ENCODE data around the gene PPP1R9A.
"Not testable (repeated sequence)": the region's sequence is repeated elsewhere in the genome, so short reads cannot be mapped to it uniquely, and the experiment has no call there.

Gene PPP1R9A

GRCh38 chr7:94975336-94975735 lies 67.9 kb downstream of the PPP1R9A start:
- no peak for DNase-seq (ENCODE audit: low read depth)

GRCh38 chr7:94980418-94981142 lies 73.2 kb downstream of the PPP1R9A start:
- no peak for DNase-seq (ENCODE audit: low read depth)

DNA sequence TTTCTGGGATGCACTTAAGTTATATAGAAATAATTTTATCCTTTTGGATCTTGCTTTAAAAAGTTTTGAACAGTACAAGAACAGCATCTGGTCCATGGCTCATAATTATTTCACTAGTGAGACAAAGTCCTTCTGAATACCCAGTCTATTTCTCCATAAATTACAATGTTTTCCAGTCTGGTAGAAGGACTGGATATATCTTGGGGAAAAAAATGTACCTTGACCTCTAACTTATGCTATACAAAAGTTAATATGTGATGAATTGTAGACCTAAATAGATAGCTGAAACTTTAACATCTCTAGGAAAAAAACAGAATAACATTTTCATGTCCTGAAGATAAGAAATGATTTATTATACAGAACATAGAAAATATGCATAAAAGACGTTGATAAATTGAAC lies 88.5 kb downstream of the PPP1R9A start:
- no peak for DNase-seq (ENCODE audit: low read depth)

DNA sequence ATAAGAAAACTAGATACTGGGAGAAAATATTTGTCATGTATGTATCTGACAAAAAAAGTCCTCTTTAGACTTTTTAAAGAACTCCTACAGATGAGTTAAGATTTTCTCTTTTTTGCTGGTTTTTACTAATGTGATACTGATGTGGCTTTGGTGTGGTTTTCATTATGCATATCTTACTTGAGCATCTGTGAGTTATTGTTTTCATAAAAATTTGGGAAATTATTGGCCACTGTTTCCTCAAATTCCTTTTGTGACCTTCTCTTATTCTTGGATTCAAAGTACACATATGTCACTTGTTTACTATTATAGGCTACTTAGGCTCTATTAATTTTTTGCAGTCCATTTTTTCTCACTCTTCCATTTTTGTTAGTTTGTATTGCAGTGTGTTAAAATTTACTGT lies 89.0 kb downstream of the PPP1R9A start:
- DNase-seq (ENCODE audit: low read depth): no peak

DNA sequence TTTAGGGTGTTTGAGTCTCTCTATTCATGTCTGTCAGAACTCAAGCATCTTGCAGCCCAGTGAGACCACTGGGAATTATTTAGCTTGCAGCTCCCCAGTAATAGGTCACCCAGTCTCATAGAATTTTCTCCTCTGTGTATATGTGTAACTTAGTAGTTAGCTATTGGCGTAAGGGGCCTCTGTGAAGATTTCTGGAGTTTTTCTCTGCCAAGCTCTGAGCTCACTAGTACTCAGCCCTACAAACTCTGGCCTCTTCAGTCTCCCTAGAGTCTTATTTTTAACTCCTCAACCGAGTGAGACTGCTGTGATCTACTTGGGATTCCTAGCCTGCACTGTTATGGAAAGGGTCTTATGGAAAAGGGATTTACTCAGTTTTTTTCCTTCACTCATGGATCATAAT lies 90.2 kb downstream of the PPP1R9A start:
- no peak for DNase-seq (ENCODE audit: low read depth)

DNA sequence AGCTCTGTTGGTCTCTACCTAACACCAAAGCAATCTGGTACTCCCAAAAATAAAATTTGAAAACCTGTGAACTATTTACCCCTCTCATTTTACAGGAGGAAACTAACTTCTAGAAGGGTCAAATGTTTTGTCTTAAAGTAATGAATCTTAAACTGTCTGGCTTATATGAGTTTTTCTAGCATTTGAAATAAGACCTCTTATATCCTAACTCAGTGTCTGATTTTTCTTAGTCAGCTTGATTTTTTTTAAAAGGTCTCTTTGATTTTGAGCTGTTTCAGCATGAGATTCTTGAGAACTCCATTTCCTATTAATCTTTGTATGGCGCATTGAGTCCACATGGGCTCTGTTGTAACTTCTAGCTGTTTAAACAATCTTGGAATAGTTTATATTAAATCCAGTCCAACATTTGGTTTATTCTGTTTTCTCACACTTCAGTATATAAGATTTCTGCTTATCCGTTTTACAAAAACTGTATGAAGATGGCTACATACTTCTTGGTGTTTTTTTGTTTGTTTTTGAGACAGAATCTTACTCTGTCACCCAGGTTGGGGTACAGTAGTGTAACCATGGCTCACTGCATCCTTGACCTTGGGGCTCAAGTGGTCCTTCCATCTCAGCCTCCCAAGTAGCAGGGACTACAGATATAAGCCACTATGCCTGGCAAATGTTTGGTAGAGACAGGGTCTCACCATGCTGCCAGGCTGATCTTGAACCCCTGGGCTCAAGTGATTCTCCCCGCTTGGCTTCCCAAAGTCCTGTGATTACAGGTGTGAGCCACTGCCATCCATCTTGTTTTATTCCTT lies 91.1 kb downstream of the PPP1R9A start:
- DNase-seq (ENCODE audit: low read depth): no peak

DNA sequence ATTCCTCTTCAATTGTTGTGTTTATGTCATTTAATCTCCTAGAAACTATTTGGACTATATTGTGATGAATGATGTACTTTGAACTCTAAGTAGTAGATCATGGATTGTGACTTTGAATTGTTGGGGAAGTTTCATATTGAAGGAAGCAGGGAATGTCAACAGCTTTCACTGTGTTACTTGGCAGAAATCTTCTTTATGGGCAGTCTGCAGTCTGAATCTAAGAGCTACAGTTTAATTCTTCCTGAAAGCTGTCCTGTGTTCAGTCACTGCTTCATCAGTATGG lies 91.6 kb downstream of the PPP1R9A start:
- DNase-seq (ENCODE audit: low read depth): no peak

DNA sequence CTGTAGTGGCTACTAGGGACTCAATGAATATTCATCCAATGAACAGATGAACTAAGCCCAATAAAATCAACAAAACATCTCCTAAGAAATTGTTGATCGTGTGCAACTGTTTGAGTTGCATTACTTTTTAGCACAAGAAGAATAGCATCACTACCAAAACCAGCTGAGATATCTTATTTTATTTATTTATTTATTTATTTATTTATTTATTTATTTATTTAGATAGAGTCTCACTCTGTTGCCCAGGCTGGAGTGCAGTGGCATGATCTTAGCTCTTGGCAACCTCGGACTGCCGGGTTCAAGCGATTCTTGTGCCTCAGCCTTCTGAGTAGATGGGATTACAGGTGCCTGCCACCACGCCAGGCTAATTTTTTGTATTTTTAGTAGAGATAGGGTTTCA lies 92.2 kb downstream of the PPP1R9A start:
- DNase-seq (ENCODE audit: low read depth): not testable (repeated sequence)

DNA sequence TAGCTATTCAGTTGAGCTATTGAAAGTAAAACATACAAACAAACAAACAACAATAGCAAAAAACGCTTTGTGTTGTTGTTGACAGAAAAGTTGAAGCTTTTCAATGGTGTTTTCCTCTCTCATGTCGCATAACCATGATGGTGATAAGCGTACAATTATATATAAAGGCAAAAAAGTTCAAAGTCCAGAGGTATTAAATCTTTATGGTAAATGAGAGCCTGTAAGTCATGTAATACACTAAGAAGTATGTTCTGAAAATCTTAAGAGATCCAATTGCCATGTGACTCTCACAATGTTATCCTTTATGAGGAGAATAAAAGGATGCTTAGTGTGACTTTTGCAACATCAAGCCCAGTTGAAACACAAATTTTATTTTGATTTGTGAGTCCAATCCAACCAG lies 93.9 kb downstream of the PPP1R9A start:
- no peak for DNase-seq (ENCODE audit: low read depth)

- DNase-seq (ENCODE audit: low read depth): no peak
Measured at GRCh38 chr7:95001815-95002561, 94.6 kb downstream of the PPP1R9A start.

DNA sequence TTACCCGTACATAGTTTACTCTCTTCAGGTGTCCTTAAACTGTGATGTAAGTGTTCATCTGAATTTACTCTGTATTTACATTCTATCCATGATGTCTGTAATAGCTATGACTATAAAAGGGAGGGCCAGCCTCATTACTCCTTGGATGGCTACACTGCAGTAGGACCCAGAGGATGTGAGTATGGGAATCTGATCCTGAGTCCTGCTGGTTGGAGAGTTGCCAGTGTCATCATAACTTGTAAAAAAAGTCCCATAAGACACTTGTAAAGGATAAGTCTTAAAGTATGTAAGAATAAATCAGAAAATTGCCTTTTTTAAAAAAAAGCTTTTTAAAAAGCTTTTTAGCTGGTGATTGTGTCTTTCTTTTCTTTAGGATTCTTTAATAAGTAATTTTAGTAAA lies 95.4 kb downstream of the PPP1R9A start:
- no peak for DNase-seq (ENCODE audit: low read depth)

DNA sequence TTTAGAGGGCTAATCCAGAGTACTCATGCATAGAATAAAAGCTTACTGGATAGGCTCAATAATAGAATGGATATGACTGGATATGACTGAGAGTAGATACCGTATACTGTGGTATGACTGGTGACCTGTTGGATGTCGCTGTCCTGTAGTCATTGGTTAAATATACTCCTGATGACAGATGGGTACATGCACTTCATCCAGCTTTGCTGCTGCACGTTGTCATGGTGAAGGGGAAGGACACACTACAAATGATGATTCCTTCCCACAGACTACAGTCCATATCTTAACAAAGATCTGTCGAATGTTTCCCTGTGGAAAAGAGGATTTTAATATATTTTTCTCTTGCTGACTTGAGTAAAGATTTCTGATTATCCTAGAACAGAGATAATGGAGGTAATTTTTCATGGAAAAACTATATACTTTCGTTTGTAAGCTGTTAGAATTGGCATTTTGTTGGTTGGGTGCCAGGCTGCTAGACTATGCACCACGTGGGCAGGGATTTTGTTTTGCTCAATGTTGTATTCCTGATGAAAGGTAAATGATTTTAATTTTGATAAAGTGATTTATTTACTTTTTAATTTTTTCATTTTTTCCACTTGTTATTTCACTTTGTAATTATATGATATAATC lies 97.3 kb downstream of the PPP1R9A start:
- DNase-seq (ENCODE audit: low read depth): no peak

GRCh38 chr7:95006010-95006409 lies 98.6 kb downstream of the PPP1R9A start:
- no peak for DNase-seq (ENCODE audit: low read depth)

- not testable (repeated sequence) for DNase-seq (ENCODE audit: low read depth)
Measured at GRCh38 chr7:95008773-95009172, 101.4 kb downstream of the PPP1R9A start.

DNA sequence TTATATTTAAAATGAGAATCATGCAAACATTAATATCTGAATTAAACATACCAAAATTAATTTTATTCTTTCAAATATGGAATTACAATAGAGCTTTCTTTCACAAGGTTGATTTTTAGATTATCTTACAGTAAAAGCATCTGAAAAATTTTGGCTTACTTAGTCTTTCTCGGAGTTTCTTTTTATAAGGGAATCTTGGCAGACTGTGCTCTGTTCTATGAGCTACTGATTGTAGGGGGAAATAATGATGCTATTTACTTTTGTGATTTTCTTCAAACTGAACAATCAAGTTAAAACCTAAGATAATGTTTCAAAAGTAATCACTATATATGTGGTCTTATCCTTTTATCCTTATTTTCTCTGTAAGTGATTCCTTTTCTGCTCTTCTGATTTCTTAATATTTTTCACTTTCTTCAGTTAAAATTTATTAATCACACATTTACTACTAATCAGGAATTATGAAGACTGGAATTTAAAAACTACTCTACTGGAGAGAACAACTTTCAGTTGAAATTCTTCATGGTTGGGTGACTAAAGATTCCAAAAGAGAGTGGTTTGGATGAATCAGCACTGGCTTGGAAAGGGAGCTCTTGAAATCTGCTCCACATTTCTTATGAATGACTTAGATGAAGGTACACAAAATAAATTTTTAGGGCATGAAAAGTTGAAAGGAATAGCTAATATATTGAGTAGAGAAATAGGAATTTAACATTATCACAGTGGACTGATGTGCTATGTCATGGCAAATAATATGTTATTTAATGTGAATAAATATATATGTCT lies 103.9 kb downstream of the PPP1R9A start:
- peak; percentile 55 for DNase-seq (ENCODE audit: low read depth)

DNA sequence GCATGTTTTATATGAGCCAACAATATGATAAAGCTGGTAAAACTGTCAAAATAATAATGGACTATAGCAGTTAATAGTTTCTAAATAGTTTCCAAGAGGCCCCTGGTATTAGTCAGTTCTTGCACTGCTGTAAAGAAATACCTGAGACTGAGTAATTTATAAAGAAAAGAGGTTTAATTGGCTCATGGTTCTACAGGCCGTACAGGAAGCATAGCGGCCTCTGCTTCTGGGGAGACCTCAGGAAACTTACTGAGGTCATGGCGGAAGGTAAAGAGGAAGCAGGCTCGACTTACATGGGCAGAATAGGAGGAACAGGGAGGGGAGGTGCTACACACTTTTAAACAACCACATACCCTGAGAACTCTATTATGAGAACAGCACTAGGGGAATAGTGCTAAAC lies 104.6 kb downstream of the PPP1R9A start:
- no peak for DNase-seq (ENCODE audit: low read depth)

- no peak for DNase-seq (ENCODE audit: low read depth)
Measured at GRCh38 chr7:95018021-95018420, 110.6 kb downstream of the PPP1R9A start.

- DNase-seq (ENCODE audit: low read depth): no peak
Measured at GRCh38 chr7:95026018-95026417, 118.6 kb downstream of the PPP1R9A start.

DNA sequence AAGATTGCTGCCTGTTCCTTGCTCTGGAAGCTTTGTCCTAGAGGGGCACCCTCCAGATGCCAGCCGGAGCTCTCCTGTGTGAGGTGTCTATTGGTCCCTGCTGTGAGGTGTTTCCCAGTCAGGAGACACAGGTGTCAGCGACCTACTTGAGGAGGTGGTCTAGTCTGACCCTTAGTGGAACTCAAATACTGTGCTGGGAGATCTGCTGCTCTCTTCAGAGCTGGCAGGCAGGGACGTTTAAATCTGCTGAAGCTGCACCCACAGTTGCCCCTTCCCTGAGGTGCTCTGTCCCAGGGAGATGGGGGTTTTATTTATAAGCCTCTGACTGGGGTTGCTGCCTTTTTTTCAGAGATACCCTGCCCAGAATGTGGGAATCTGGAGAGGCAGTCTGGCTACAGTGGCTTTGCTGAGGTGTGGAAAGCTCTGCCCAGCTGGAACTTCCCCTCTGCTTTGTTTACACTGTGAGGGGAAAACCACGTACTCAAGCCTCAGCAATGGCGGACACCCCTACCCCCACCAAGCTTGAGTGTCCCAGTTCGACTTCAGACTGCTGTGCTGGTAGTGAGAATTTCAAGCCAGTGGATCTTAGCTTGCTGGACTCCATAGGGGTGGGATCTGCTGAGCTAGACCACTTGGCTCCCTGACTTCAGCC lies 119.2 kb downstream of the PPP1R9A start:
- DNase-seq (ENCODE audit: low read depth): no peak

- no peak for DNase-seq (ENCODE audit: low read depth)
Measured at GRCh38 chr7:95027234-95027872, 120.0 kb downstream of the PPP1R9A start.

DNA sequence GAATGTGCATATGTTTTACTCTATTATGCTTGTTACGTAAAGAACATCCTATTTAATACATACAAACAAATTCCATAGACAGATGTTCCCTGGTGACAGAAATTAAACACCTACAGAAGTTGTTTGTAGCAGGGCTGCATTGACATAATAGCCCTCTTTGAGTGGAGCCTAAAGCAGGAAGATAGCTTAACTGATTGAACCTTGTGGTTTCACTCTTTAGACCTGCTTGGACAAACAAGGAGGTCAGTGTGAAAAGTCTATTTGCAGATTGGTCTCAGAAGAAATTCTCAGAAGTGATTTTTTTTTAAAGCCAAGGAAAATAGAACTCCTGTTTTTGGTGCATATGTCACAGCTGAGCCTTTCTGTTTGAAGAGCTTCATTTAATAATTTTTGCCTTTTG lies 121.3 kb downstream of the PPP1R9A start:
- DNase-seq (ENCODE audit: low read depth): no peak

Measured in stromal cell of bone marrow (primary cell).